A172 (cell line): Measurements from ENCODE around the gene RABEP2. TPM values are rescaled to one million over a fixed set of nuclear protein-coding genes. Genes with fewer than 3 reads are reported as not detected.

Experiments used
- total RNA-seq: library from RNA; depleted of rRNA; stranded (reverse); fragments of >200 nt; shearing (Covaris generic); gene quantifications from 2 replicates; pipeline ENCODE4 v1.2.3, GENCODE V29; 2014; rRNA removed

Gene RABEP2
- total RNA-seq, 1 experiment from 2014 or later: 46.0 TPM

Other genes starting within 250 kb of the RABEP2 start
- gene EIF3C, start 213.8 kb downstream of the RABEP2 start, total RNA-seq: 84.7 and 109 TPM in 2 replicates
- gene NPIPB9, start 173.5 kb downstream of the RABEP2 start, total RNA-seq: 0.83 TPM in 1 of 2 replicates, not detected in the other
- gene ATXN2L, start 102.2 kb downstream of the RABEP2 start, total RNA-seq: 39.4 and 40.0 TPM in 2 replicates
- 197 and 225 TPM in 2 replicates for gene TUFM, start 78.9 kb downstream of the RABEP2 start, total RNA-seq
- gene SH2B1, start 61.4 kb downstream of the RABEP2 start, total RNA-seq: 17.1 and 19.3 TPM in 2 replicates
- gene ATP2A1, start 46.8 kb downstream of the RABEP2 start, total RNA-seq: 0.14 and 1.1 TPM in 2 replicates
- gene CD19, start 6.7 kb upstream of the RABEP2 start, total RNA-seq: not detected in 2 replicates
- gene NFATC2IP, start 25.7 kb upstream of the RABEP2 start, total RNA-seq: 27.2 and 28.1 TPM in 2 replicates
- gene SPNS1, start 49.5 kb upstream of the RABEP2 start, total RNA-seq: 44.7 and 49.9 TPM in 2 replicates
- 42.7 and 77.4 TPM in 2 replicates for gene LAT, start 59.8 kb upstream of the RABEP2 start, total RNA-seq